OCI-LY7 (cell line): ENCODE measurements around the gene PTPRO.

Source experiments
- CTCF ChIP-seq: fragments of 200-600 bp; sonication (generic); conservative IDR thresholded peaks from 2 replicates; pipeline ENCODE4 v1.5.1; 2014; ENCODE audit warnings: mild to moderate bottlenecking, antibody characterized with exemption, low read length, moderate library complexity, mixed read lengths
- EZH2phosphoT487 ChIP-seq: fragments of 200-600 bp; sonication (generic); IDR thresholded peaks from 2 replicates; pipeline ENCODE4 v1.6.1; 2018; ENCODE audit warnings: low read depth, borderline replicate concordance, mild to moderate bottlenecking, mixed run types, antibody characterized with exemption, low read length, moderate library complexity, mixed read lengths

- TF ChIP-seq CTCF (no peak), EZH2phosphoT487 (no peak)
Measured at GRCh38 chr12:15336768-15337553, 14.7 kb downstream of the PTPRO start.
